HUDEP-2 (cell line): Measurements from ENCODE around the gene CENPI.
"Not testable (repeated sequence)": the region's sequence is repeated elsewhere in the genome, so short reads cannot be mapped to it uniquely, and the experiment has no call there.

Source experiments
- DNase-seq, 76 experiments: peaks; one replicate each; lab custom pipeline; 2025; ENCODE audit not compliant: unreplicated experiment in 76 of 76; lab: John Stamatoyannopoulos, UW

Gene CENPI

DNA sequence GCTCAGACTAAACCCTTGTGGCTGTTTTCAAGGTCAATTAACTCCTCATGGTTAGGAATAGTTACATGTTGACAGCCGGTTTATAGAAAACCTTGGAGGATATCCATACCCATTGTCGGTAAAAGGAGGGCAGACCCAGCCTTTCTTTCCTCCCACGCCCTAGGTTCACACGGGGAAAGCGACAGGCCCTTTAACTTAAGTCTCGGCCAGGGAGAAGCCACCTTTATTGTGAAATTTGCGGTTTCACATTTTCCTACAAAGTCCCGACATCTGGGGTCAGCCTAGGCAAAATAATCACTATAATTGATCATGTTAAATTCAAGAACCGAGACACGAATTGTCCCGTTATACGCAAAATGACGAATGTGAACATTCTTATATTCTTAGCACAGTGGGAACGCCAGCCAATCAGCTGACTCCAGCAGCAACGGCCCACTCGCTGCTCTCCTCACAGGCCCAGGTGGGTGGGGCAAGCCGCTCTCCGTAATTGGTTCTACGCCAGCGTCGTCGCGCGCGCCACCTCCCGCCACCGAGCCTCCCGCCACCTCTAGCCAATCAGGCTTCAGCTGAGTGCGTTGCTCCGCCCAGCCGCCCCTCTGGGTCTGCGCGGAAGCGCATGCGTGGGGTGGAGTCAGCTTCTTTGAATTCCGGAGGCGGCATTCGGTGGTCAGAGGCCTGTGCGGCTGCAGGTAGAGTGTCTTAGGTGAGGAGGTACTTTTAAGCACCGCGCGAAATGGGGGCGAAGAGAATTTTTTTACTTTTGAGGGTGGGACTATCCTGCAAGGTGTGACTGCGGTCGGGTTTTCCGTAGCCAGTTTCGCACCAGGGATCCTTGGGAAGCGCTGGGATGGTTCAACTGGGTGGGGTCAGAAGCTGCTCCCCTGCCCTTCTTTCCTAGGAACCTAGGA lies at the start of gene CENPI:
TSS of gene CENPI (plus strand) at position 659 of the 908 bp plus-strand sequence. CDS start 2,867 bp downstream, outside the sequence.
- peak in 75 of 76 experiments; percentile 2 to 94 (median 87) for DNase-seq

DNA sequence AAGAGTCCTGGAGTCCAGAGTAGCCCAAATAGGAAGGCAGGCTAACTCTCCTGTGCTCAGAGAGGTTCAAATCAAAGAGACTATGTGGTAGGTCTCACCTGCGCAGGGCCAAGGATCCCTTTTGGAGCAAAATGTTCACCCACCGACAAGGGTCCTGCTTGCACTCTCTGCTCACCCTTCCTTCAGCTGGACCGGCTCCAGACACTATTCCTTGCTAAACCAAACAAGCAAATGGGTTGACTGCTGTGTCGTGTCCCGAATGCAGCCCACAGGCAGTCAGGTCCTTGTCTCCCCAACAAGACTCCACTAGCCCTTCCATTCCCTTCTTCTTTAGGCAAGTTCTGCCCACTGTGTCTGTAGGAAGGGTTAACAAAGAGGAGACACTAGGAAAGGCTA lies 46.9 kb upstream of the CENPI start:
- no peak for DNase-seq

GRCh38 chrX:101051549-101052302 lies 46.3 kb upstream of the CENPI start, which contains the start of gene TRMT2B:
TRMT2B (minus strand) TSS chrX:101052111; CDS start chrX:101042289, 9,822 bp downstream.
- peak in 75 of 76 experiments; percentile 1 to 74 (median 55) for DNase-seq

DNA sequence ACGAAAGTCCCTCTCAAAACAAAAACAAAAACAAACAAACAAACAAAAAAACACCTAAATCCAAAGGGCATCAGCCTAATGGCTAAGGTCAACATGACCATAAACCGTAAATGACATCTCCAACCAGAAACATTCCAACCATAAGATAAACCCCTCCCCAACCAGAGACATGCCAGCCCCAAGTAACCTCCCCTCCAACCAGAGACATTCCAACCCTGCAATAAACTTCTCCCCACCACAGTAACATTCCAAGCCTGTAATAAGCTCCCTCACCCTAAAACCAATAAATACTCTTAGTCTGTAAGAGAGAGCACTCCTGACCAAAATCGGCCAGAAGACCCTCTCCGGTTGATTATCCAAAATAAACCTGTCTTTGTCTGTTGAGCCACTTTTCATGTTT lies 41.5 kb upstream of the CENPI start:
- not testable (repeated sequence) for DNase-seq

- peak in 7 of 76 experiments; percentile 0 to 39 (median 1) for DNase-seq
Measured at GRCh38 chrX:101057093-101057714, 40.8 kb upstream of the CENPI start.

DNA sequence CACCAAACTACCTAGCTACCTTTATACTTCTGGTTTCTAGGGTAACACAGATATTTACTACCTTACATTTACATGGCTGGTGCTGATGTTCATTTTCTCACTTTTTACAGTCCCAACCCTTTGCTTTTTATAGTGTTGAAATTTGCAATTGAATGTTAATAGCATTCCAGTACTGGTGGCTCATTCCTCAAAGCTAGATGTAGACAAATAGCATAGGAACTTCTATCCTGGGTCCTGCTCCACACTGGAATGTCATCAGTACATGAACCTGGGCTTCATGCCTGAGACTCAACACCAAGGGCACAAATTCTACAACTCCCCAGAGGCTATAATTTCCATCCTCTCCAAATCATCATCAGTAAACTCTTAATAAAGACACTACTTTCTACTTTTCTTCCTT lies 35.8 kb upstream of the CENPI start:
- no peak for DNase-seq

DNA sequence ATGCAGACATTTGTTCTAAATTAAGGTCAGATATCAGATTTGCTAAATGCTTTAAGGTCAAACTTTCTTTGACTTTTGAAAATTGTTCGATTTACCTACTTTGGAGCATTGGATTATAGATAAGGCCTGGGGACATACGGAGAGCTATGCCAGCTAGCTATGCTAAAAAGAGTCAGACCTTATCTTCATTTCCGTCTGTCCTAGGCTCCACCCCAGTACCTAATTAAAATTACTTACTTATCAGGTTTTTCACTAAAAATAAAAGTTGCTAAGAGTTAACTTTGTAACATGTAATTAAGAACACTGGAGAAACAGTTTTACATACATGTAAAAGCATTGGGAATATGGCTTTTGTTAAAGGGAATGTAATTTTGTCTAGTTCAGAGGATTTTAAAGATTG lies 26.4 kb upstream of the CENPI start:
- DNase-seq = peak in 16 of 76 experiments; percentile 0 to 20 (median 6)

DNA sequence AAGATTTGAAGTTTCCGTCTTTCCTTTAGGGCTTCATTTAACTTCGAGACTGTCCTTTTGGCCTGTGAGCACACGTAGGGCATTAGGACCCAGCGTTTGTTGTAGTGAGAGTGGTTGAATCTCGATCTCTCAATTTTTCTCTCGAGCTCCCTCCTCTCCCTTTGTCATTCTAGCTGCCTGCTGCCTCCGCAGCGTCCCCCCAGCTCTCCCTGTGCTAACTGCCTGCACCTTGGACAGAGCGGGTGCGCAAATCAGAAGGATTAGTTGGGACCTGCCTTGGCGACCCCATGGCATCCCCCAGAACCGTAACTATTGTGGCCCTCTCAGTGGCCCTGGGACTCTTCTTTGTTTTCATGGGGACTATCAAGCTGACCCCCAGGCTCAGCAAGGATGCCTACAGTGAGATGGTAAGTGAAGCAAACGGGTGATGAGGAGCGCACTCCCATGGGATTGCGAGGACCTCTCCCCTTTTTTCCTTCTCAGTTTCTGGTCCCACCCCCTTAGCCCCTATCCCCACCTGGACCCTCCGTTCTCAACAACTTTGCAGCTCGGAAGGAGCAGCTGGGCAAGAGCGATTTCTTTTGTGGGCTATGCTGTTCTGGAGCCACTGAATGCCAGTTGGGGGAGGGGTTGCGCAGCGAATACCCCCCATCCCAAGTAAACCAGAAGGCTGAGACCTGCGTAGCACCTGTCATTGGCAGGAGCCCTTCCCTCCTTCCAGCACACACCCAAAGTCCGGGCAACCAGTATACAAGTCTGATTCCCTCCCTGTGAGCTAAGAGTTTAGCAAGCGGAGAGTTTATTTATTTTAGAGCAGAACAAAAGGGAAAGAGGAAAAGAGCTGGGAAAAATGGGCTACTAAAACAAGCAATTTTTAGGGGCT lies 19.0 kb upstream of the CENPI start, which contains the start of gene TMEM35A:
TSS of gene TMEM35A (plus strand) at position 164 of the 883 bp plus-strand sequence. CDS start at position 288, 124 bp downstream.
- DNase-seq = no peak

DNA sequence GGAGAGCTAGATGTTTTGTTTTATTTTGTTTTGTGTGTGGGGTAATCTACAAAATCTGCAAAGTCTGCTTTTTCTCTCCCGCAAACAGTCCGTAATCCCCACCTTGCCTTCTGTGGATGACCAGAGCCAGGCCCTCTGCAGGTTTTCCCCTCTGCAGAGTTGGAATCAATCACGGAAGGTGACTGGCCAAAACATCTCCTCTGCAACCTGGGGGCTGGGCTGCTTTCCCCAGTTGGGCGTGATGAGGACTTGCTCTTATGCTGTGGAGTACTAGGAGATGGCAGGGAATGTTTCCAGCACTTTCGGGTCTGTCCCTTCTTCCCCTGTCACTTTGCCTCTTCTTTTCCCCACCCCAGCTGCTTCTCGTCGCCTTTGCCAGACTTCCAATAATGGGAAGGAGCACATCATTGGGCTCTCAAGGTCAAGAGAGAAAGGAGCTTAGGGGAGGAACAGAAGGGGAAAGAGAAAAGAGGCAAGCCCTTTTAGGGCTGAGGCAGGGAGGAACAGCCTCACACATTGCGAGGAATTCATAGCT lies 18.2 kb upstream of the CENPI start:
- DNase-seq = no peak

- no peak for DNase-seq
Measured at GRCh38 chrX:101080326-101081124, 17.5 kb upstream of the CENPI start.

GRCh38 chrX:101081231-101081630 lies 16.8 kb upstream of the CENPI start:
- DNase-seq = no peak

GRCh38 chrX:101091817-101092216 lies 6.2 kb upstream of the CENPI start:
- DNase-seq = no peak

DNA sequence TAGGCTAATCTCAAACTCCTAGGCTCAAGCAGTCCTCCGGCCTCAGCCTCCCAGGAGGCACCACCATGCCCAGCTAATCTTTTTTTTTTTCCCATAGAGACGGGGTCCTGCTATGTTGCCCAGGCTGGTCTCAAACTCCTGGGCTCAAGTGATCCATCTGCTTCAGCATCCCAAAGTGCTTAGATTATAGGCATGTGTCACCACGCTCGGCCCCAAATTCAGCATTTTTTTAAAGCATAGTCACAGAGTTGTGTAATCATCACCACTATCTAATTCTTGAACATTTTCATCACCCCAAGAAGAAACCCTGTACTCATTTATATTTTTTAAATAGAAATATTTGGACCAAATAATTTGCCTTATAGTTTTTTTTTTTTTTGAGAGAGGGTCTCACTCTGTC lies 10.3 kb downstream of the CENPI start:
- no peak for DNase-seq

DNA sequence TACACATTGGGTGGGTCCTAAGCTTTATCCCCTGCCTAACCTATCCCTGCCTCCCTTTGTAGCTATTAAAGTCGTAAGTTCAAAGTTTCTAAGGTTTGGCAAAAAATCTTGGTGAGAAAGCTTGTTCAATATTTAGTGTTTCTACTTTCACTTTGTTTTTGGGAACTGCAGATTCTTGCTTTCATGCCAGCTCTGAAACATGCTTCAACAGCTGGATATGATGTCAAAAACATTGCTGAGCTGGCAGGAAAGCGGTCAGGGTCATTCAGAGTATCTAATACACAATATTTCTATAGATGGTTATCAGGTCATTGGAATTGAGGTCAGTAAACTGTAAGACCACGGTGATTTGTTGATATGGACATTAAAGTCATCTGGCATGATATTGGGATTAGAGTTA lies 19.7 kb downstream of the CENPI start:
- no peak for DNase-seq

GRCh38 chrX:101136235-101136634 lies 38.2 kb downstream of the CENPI start:
- no peak for DNase-seq
